ENCODE data around the gene SHISA4.

Gene SHISA4

DNA sequence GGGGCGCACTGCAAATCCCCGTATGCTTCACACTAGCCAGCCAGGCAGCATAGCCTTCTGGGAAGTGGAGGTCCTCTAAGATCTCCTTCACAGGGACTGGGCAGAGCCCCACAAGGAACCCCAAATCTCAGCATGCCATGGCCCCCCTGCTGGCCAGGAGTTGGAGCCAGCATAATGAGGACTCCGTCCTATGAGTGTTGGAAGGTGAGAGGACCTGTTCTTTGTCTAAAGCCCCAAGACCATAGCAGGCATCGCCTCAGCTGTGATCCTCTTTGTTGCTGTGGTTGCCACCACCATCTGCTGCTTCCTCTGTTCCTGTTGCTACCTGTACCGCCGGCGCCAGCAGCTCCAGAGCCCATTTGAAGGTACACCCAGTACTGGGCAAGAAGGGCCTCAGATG is 1.5 kb downstream of the SHISA4 start:
- Histone ChIP-seq H3K4me3 (ENCODE audit: low read depth, low read length) (no peak overlapping the region), H3K36me3 (ENCODE audit: control insufficient read depth in 2 of 2, insufficient read depth in 1 of 2, low read length in 2 of 2) (no peaks in the 10 kb centered on the region), H3K9me3 (ENCODE audit: control insufficient read depth, insufficient read depth, low read depth, low read length) (no peaks in the 10 kb centered on the region), H3K27ac (ENCODE audit: extremely low read depth, low read depth, low read length) (no peak overlapping the region), H3K4me1 (ENCODE audit: control insufficient read depth, insufficient read depth, low read length) (no peaks in the 10 kb centered on the region)
- ChIA-PET POLR2A (interaction anchor here (1.4 kb wide), 1 partner anchor 10 kb away, joined by 3 read pairs; no protein-coding TSS in a partner anchor), CTCF (interaction anchor here (1.0 to 1.9 kb wide), 2 partner anchors 12 to 83 kb away, joined by 3 to 6 read pairs; no protein-coding TSS in a partner anchor)
- TF ChIP-seq KLF9 (tag by site-specific recombination; IDR thresholded peaks at IDR 0.05; ENCODE audit: low read depth) (no peak), HOXC10 (CRISPR knock-in tag; IDR thresholded peaks at IDR 0.05) (no peak)

DNA sequence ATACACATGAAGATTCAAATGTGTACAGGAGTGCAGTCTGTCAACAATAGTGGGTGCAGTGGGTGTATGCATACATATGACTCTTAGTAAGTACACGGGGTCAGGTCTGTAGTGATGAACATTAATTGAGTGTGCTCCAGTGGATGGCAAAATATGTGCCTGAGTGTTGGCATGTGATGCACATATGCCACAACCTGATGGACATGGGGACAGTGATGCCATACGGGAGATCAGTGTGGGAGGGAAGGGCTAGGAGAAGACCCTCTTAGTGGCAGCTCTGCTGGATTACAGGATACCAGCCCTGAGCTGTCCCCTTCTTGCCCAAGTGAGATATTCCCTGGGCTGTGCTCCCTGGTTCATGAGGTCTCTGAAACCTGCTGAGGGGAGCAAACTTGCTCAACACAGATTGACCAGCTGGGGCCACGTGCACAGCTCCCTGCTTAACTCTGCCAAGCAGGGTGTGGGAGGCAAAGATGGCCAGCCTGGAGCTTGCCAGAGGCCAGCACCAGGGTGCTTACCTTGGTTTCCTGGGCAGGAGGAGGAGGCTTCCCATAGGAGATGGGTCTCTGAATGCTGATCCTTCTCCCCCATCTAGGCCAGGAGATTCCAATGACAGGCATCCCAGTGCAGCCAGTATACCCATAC is 2.2 kb downstream of the SHISA4 start:
- no peak for TF ChIP-seq KLF7 (tag by site-specific recombination; IDR thresholded peaks at IDR 0.05; ENCODE audit: borderline replicate concordance)
- TF ChIP-seq ZFHX2 (tag by site-specific recombination; conservative IDR thresholded peaks at IDR 0.05): no peak
- no peak for TF ChIP-seq ZNF112 (tag by site-specific recombination; IDR thresholded peaks at IDR 0.05)
- TF ChIP-seq ZNF473 (tag by site-specific recombination; IDR thresholded peaks at IDR 0.05): no peak
- POLR2A ChIA-PET: interaction anchor here (1.4 kb wide), 1 partner anchor 10 kb away, joined by 3 read pairs; no protein-coding TSS in a partner anchor
- Histone ChIP-seq H3K9me3 (ENCODE audit: control insufficient read depth, insufficient read depth, low read depth, low read length) (no peaks in the 10 kb centered on the region), H3K4me3 (ENCODE audit: low read depth, low read length) (no peak overlapping the region), H3K4me1 (ENCODE audit: control insufficient read depth, insufficient read depth, low read length) (no peaks in the 10 kb centered on the region), H3K36me3 (ENCODE audit: control insufficient read depth in 2 of 2, insufficient read depth in 1 of 2, low read length in 2 of 2) (no peaks in the 10 kb centered on the region), H3K27ac (ENCODE audit: extremely low read depth, low read depth, low read length) (no peak overlapping the region)
- CTCF ChIA-PET: interaction anchor here (0.5 to 8.5 kb wide), 3 partner anchors 9 to 82 kb away, joined by 3 to 204 read pairs (median 99); no protein-coding TSS in a partner anchor

DNA sequence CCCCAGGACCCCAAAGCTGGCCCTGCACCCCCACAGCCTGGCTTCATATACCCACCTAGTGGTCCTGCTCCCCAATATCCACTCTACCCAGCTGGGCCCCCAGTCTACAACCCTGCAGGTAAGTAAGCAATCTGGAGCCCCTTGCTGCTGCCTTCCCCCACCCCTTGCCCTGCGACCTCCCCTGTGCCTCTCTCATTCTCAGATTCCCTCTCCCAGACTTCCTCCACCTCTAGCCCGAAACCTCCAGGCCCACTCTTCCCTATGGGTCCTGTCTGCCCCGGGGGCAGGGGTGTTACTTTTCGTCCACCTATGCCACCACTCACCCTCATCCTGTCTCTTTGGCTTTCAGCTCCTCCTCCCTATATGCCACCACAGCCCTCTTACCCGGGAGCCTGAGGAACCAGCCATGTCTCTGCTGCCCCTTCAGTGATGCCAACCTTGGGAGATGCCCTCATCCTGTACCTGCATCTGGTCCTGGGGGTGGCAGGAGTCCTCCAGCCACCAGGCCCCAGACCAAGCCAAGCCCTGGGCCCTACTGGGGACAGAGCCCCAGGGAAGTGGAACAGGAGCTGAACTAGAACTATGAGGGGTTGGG is 2.9 kb downstream of the SHISA4 start:
- CTCF ChIA-PET: interaction anchor here (0.5 to 8.5 kb wide), 5 partner anchors 9 to 108 kb away, joined by 3 to 204 read pairs (median 4); no protein-coding TSS in a partner anchor
- no peak overlapping the region for H3K4me3 ChIP-seq (ENCODE audit: low read depth, low read length)

DNA sequence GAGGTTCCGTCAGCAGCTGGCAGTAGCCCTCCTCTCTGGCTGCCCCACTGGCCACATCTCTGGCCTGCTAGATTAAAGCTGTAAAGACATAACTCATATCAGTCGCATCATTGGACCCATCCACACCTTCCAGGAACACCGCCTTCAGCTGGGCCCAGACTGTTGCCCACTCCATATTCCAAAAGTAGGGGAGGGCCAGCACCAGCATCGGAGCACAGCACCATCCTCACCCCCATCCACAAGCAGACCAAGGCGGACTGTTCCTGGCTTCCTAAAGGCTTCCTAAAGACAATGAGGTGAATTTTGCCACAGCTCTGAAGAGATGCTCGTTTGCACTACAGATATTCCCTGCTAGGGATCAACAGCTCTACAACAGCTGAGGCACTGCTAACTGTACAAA is 3.5 kb downstream of the SHISA4 start:
- no peaks in the 10 kb centered on the region for H3K36me3 ChIP-seq (ENCODE audit: control insufficient read depth in 2 of 2, insufficient read depth in 1 of 2, low read length in 2 of 2)
- no peaks in the 10 kb centered on the region for H3K4me1 ChIP-seq (ENCODE audit: control insufficient read depth, insufficient read depth, low read length)
- POLR2A ChIA-PET: interaction anchor here (0.8 to 1.3 kb wide), 2 partner anchors 12 to 60 kb away, joined by 3 to 8 read pairs; no protein-coding TSS in a partner anchor
- no peak overlapping the region for H3K27ac ChIP-seq (ENCODE audit: extremely low read depth, low read depth, low read length)
- CTCF ChIA-PET: interaction anchor here (0.6 to 8.5 kb wide), 5 partner anchors 10 to 226 kb away, joined by 3 to 204 read pairs (median 4); no protein-coding TSS in a partner anchor
- H3K4me3 ChIP-seq (ENCODE audit: low read depth, low read length): no peak overlapping the region
- no peaks in the 10 kb centered on the region for H3K9me3 ChIP-seq (ENCODE audit: control insufficient read depth, insufficient read depth, low read depth, low read length)
- TF ChIP-seq, protein P1, sequence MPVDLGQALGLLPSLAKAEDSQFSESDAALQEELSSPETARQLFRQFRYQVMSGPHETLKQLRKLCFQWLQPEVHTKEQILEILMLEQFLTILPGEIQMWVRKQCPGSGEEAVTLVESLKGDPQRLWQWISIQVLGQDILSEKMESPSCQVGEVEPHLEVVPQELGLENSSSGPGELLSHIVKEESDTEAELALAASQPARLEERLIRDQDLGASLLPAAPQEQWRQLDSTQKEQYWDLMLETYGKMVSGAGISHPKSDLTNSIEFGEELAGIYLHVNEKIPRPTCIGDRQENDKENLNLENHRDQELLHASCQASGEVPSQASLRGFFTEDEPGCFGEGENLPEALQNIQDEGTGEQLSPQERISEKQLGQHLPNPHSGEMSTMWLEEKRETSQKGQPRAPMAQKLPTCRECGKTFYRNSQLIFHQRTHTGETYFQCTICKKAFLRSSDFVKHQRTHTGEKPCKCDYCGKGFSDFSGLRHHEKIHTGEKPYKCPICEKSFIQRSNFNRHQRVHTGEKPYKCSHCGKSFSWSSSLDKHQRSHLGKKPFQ (tag by site-specific recombination; IDR thresholded peaks at IDR 0.05): no peak
- TF ChIP-seq ZNF366 (tag by site-specific recombination; conservative IDR thresholded peaks at IDR 0.05) (no peak), SCRT1 (tag by site-specific recombination; IDR thresholded peaks at IDR 0.05; ENCODE audit: borderline replicate concordance) (no peak)
- TF ChIP-seq, protein P2, sequence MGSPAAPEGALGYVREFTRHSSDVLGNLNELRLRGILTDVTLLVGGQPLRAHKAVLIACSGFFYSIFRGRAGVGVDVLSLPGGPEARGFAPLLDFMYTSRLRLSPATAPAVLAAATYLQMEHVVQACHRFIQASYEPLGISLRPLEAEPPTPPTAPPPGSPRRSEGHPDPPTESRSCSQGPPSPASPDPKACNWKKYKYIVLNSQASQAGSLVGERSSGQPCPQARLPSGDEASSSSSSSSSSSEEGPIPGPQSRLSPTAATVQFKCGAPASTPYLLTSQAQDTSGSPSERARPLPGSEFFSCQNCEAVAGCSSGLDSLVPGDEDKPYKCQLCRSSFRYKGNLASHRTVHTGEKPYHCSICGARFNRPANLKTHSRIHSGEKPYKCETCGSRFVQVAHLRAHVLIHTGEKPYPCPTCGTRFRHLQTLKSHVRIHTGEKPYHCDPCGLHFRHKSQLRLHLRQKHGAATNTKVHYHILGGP (tag by site-specific recombination; IDR thresholded peaks at IDR 0.05): no peak
- TF ChIP-seq, protein P3, sequence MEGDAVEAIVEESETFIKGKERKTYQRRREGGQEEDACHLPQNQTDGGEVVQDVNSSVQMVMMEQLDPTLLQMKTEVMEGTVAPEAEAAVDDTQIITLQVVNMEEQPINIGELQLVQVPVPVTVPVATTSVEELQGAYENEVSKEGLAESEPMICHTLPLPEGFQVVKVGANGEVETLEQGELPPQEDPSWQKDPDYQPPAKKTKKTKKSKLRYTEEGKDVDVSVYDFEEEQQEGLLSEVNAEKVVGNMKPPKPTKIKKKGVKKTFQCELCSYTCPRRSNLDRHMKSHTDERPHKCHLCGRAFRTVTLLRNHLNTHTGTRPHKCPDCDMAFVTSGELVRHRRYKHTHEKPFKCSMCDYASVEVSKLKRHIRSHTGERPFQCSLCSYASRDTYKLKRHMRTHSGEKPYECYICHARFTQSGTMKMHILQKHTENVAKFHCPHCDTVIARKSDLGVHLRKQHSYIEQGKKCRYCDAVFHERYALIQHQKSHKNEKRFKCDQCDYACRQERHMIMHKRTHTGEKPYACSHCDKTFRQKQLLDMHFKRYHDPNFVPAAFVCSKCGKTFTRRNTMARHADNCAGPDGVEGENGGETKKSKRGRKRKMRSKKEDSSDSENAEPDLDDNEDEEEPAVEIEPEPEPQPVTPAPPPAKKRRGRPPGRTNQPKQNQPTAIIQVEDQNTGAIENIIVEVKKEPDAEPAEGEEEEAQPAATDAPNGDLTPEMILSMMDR (tag by site-specific recombination; IDR thresholded peaks at IDR 0.05): no peak

More for the DNA sequence above, 2.9 kb downstream of the SHISA4 start:
- H3K36me3 ChIP-seq (ENCODE audit: control insufficient read depth in 2 of 2, insufficient read depth in 1 of 2, low read length in 2 of 2): no peaks in the 10 kb centered on the region
- no peak overlapping the region for H3K27ac ChIP-seq (ENCODE audit: extremely low read depth, low read depth, low read length)
- H3K4me1 ChIP-seq (ENCODE audit: control insufficient read depth, insufficient read depth, low read length): no peaks in the 10 kb centered on the region
- POLR2A ChIA-PET: interaction anchor here (0.8 kb wide), 1 partner anchor 60 kb away, joined by 8 read pairs; no protein-coding TSS in a partner anchor
- TF ChIP-seq RBAK (tag by site-specific recombination; IDR thresholded peaks at IDR 0.05) (no peak), EGR2 (tag by site-specific recombination; IDR thresholded peaks at IDR 0.05; ENCODE audit: low read depth) (no peak), ZFP3 (tag by site-specific recombination; IDR thresholded peaks at IDR 0.05; ENCODE audit: low read depth) (no peak), ZNF341 (tag by site-specific recombination; IDR thresholded peaks at IDR 0.05; ENCODE audit: low read depth) (no peak), ZIC2 (tag by site-specific recombination; IDR thresholded peaks at IDR 0.05) (no peak), ZNF707 (tag by site-specific recombination; IDR thresholded peaks at IDR 0.05) (no peak), ZNF366 (tag by site-specific recombination; conservative IDR thresholded peaks at IDR 0.05) (no peak), ZNF623 (tag by site-specific recombination; IDR thresholded peaks at IDR 0.05) (no peak), ZNF768 (tag by site-specific recombination; IDR thresholded peaks at IDR 0.05) (no peak)
- TF ChIP-seq, protein P4, sequence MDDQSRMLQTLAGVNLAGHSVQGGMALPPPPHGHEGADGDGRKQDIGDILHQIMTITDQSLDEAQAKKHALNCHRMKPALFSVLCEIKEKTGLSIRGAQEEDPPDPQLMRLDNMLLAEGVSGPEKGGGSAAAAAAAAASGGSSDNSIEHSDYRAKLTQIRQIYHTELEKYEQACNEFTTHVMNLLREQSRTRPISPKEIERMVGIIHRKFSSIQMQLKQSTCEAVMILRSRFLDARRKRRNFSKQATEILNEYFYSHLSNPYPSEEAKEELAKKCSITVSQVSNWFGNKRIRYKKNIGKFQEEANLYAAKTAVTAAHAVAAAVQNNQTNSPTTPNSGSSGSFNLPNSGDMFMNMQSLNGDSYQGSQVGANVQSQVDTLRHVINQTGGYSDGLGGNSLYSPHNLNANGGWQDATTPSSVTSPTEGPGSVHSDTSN (CRISPR knock-in tag; IDR thresholded peaks at IDR 0.05): no peak
- TF ChIP-seq, protein P5, sequence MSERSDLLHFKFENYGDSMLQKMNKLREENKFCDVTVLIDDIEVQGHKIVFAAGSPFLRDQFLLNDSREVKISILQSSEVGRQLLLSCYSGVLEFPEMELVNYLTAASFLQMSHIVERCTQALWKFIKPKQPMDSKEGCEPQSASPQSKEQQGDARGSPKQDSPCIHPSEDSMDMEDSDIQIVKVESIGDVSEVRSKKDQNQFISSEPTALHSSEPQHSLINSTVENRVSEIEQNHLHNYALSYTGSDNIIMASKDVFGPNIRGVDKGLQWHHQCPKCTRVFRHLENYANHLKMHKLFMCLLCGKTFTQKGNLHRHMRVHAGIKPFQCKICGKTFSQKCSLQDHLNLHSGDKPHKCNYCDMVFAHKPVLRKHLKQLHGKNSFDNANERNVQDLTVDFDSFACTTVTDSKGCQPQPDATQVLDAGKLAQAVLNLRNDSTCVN (tag by site-specific recombination; optimal IDR thresholded peaks at IDR 0.05): no peak
- no peaks in the 10 kb centered on the region for H3K9me3 ChIP-seq (ENCODE audit: control insufficient read depth, insufficient read depth, low read depth, low read length)

Measured in HEK293 (cell line).